A549 treated with CpdA at 1 μM for 4 hours (cell line): ENCODE measurements around the gene SMYD2. TPM values are rescaled to one million over a fixed set of nuclear protein-coding genes. Genes with fewer than 3 reads are reported as not detected.

Source experiments
- total RNA-seq: library from RNA; stranded (reverse); fragments of 200-300 nt; extraction: Qiagen RNA extraction; gene quantifications from 5 replicates; pipeline ENCODE4 v1.2.3, GENCODE V29; 2022; ENCODE audit warnings: low read depth

Gene SMYD2
- 30.7 to 33.5 TPM (median 32.1 TPM) in 5 replicates for total RNA-seq

GRCh38 chr1:214281021-214281719, at the start of gene SMYD2:
SMYD2 (plus strand) TSS chr1:214281159; CDS start chr1:214281255, 96 bp downstream.

